ENCODE results near the gene KCNAB1. TPM values are rescaled to one million over a fixed set of nuclear protein-coding genes. Genes with fewer than 3 reads are reported as not detected.
A peak's percentile ranks its signal among the peaks of the same experiment; 100 is the strongest.
"Not testable (repeated sequence)": the region's sequence is repeated elsewhere in the genome, so short reads cannot be mapped to it uniquely, and the experiment has no call there.

KCNAB1 gene
- total RNA-seq, 2 experiments from 2014 or later, result not detected

DNA sequence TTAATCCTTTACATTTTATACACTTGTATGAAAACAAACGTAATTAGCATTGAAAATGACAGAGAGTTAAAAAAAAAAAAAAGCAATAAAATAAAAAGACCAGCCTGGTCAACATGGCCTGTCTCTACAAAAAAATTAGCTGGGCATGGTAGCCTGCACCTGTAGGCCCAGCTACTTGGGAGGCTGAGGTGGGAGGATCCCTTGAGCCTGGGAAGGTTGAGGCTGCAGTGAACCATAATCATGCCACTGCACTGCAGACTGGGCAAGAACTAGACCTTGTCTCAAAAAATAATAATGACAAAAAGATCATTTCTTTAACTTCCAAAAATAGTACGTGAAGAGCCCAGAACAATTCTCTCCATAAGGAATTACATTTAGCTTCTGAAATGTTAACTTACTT, 432.6 kb downstream of the KCNAB1 start:
- no peaks in the 10 kb centered on the region for H3K27me3 Mint-ChIP-seq
- H3K36me3 Mint-ChIP-seq, result peaks cover 39% of the 10 kb centered on the region
- H3K4me3 Mint-ChIP-seq, result peak overlapping the region; percentile 45
- H3K27ac Mint-ChIP-seq, result no peak overlapping the region
- no peak for DNase-seq
- peaks cover 36% of the 10 kb centered on the region for H3K4me1 Mint-ChIP-seq
- H3K9me3 Mint-ChIP-seq, result no peaks in the 10 kb centered on the region

DNA sequence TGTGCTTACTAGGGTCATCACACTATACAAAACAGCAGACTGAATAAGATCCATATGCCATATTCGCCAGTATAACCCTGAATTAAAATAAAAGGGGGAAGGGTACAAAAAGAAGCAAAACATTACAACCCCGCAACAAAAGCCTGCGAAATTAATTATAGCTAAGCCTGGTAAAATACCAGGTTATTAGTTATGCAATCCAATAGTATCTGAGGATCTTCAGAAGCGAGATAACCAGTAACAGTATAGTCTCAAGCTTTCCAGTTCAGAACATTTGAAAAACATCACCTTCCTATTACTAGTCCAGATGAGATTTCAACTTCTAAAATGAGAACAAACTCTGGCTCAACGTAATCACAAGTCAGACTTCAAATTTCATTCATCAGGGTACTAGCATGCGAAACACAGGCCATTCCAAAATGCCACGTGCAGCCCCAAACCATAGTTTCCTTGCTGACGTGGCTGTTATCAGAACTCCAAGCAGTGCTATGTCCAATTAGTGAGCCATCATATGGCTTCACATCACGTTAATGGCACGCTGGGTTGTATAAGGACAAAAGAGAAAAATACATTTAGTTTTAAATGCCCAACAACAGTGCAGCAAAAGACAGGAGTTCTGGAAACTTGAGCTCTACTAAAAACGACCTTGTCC, 433.5 kb downstream of the KCNAB1 start:
- Mint-ChIP-seq H3K4me1 (peaks cover 36% of the 10 kb centered on the region), H3K9me3 (no peaks in the 10 kb centered on the region), H3K27me3 (no peaks in the 10 kb centered on the region), H3K27ac (peak overlapping the region; percentile 94), H3K4me3 (peak overlapping the region; percentile 96), H3K36me3 (peaks cover 34% of the 10 kb centered on the region)
- no peak for DNase-seq

- H3K27ac Mint-ChIP-seq, result peak overlapping the region; percentile 94
- peaks cover 33% of the 10 kb centered on the region for H3K36me3 Mint-ChIP-seq
- peaks cover 36% of the 10 kb centered on the region for H3K4me1 Mint-ChIP-seq
- no peaks in the 10 kb centered on the region for H3K9me3 Mint-ChIP-seq
- peak overlapping the region; percentile 96 for H3K4me3 Mint-ChIP-seq
- DNase-seq, result no peak
- no peaks in the 10 kb centered on the region for H3K27me3 Mint-ChIP-seq
Observed at GRCh38 chr3:156554515-156554841, 434.1 kb downstream of the KCNAB1 start.

DNA sequence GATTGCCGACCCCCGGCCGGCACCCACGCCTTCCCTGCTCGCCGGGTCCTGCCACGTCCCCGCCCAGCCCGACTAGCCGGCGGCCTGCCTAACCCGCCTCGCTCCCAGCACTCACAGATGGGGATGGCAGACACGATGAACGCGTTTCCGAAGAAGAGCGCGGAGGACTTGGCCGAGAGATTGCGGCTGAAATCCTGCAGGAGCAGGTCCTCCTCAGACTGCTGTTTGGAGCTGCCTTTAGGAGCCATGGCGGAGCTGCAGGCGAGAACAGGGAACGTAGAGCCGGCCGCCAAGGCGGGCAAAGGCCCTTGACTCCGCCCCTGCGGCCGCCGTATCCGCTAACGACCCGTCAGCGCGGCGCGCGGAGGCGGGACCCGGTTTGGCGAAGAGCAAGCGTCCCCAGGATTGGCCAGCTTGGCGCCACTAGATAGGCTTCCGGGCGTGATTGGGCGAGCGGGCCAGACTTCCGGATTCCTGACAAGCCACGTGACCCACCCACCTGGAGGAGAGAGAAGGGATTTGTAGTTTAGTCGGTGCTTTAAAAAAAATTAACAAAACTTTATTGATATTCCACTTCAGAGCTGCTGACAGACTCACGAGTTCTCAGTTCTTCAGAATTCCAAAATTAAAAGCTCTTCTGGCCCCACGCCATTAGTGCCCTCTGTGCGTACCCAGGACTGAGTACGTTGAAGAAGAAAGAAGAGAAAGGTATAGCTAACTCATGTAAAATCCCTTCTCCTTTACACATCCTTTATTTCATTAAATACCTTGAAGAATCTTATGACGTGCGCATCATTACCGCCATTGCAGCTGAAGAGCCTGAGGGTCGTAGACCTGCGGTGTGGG, 434.7 kb downstream of the KCNAB1 start, which contains the start of gene SSR3:
Gene SSR3 (minus strand): TSS at position 276 of the 846 bp plus-strand sequence. CDS start 28 bp downstream, at position 248.
- Mint-ChIP-seq H3K4me1 (peaks cover 34% of the 10 kb centered on the region), H3K27me3 (no peaks in the 10 kb centered on the region), H3K9me3 (no peaks in the 10 kb centered on the region), H3K4me3 (peak within 1 kb of the TSS; percentile 96), H3K36me3 (peaks cover 33% of the 10 kb centered on the region), H3K27ac (peak within 1 kb of the TSS; percentile 94)
- peak; percentile 99 for DNase-seq

DNA sequence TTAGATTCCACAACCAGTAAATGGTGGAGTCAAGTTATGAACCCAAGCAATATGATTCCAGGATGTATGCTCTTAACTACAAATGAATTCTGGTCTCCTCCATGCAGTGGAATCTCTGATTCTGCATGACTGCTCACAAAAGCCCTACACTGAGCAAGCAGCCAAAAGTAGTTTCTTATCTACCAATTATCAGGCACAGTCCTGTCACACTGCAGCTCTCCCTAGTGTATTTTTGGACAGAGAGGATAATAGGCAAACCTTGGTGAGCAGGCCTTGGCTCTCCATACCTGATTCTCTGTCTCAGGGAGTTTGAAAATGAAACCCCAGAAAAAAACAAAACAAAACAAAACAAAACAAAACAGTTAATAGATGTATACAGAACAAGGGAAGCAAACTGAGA, 438.0 kb downstream of the KCNAB1 start:
- Mint-ChIP-seq H3K27me3 (peaks cover 1% of the 10 kb centered on the region), H3K27ac (no peak overlapping the region), H3K4me1 (peaks cover 9% of the 10 kb centered on the region), H3K9me3 (no peaks in the 10 kb centered on the region), H3K4me3 (no peak overlapping the region), H3K36me3 (peaks cover 5% of the 10 kb centered on the region)
- DNase-seq, result no peak

DNA sequence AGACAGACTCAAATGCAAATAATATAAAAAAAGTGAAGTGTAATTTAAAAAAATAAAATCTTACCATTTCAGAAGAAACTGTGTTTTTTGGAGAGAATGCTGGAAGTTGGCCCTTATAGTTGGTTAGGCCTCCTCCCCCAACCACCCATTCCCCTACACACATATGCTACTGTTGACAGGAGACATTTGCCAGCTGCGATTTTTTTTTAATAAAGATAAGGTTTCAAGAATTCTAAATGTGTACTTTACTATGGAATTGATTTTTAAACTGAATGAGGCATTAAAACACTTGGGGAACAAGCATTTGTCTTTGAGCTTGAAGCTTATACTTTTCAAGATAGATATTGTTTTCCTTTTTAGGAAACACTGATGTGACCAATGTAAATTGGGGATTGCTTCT, 438.9 kb downstream of the KCNAB1 start:
- DNase-seq, result no peak
- Mint-ChIP-seq H3K27ac (no peak overlapping the region), H3K9me3 (no peaks in the 10 kb centered on the region), H3K36me3 (no peaks in the 10 kb centered on the region), H3K4me3 (no peak overlapping the region), H3K4me1 (peaks cover 6% of the 10 kb centered on the region), H3K27me3 (peaks cover 4% of the 10 kb centered on the region)

GRCh38 chr3:156561533-156561932, 441.2 kb downstream of the KCNAB1 start:
- no peak overlapping the region for H3K27ac Mint-ChIP-seq
- no peaks in the 10 kb centered on the region for H3K36me3 Mint-ChIP-seq
- H3K4me1 Mint-ChIP-seq, result no peaks in the 10 kb centered on the region
- H3K9me3 Mint-ChIP-seq, result no peaks in the 10 kb centered on the region
- DNase-seq, result no peak
- H3K4me3 Mint-ChIP-seq, result no peak overlapping the region
- peaks cover 7% of the 10 kb centered on the region for H3K27me3 Mint-ChIP-seq

DNA sequence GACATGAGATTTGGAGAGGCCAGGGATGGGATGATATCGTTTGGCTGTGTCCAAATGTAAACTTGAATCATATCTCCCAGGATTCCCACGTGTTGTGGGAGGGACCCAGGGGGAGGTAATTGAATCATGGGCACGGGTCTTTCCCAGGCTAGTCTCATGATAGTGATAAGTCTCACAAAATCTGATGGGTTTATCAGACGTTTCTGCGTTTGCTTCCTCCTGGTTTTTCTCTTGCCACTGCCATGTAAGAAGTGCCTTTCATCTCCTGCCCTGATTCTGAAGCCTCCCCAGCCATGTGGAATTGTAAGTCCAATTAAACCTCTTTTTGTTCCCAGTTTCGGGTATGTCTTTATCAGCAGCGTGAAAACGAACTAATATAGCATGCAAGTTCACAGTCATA, 442.1 kb downstream of the KCNAB1 start:
- not testable (repeated sequence) for H3K9me3 Mint-ChIP-seq, H3K27me3 Mint-ChIP-seq, H3K4me1 Mint-ChIP-seq, H3K36me3 Mint-ChIP-seq, H3K4me3 Mint-ChIP-seq, DNase-seq, H3K27ac Mint-ChIP-seq

DNA sequence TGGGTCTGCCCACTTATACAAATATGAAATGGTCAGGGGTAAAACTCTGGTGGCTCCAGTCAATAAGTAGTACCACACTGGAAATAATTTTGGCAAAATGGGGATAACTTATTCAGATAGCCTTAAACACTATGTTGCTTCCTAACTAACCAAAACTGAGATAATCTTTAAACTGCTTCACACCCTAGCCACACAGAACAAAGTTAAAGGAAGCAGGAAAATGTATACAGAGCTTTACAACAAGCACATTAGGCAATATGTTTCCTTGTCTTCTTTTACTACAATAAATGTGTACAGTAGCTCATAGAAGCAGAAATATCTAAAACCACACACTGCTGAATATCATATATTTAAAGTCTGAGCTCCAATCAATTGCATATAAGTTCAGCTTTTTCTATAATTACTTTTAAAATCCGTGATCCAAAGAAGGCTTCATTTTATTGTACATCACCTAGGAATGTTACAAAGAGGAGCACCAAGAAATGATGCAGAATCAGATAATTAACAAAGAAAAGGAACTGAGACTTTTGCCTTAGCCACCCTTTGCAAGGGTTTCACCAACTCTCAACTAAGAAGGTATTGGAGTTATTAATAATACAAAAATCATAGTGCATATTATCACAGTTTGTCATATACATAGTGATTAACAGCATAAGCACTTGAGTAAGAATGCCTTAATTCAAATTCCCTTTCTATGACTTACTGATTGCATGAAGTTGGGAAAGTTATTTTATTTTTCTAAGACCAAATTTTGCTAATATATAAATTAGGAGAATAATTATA, 443.7 kb downstream of the KCNAB1 start:
- no peak for DNase-seq
- Mint-ChIP-seq H3K9me3 (no peaks in the 10 kb centered on the region), H3K27me3 (peaks cover 7% of the 10 kb centered on the region), H3K4me1 (no peaks in the 10 kb centered on the region), H3K36me3 (no peaks in the 10 kb centered on the region), H3K27ac (no peak overlapping the region), H3K4me3 (no peak overlapping the region)

- not testable (repeated sequence) for H3K4me3 Mint-ChIP-seq, H3K36me3 Mint-ChIP-seq, H3K27ac Mint-ChIP-seq, H3K9me3 Mint-ChIP-seq, H3K4me1 Mint-ChIP-seq, DNase-seq
- peaks cover 10% of the 10 kb centered on the region for H3K27me3 Mint-ChIP-seq
Observed at GRCh38 chr3:156569016-156569415, 448.6 kb downstream of the KCNAB1 start.

GRCh38 chr3:156569881-156570280, 449.5 kb downstream of the KCNAB1 start:
- H3K4me3 Mint-ChIP-seq, DNase-seq: not testable (repeated sequence)

DNA sequence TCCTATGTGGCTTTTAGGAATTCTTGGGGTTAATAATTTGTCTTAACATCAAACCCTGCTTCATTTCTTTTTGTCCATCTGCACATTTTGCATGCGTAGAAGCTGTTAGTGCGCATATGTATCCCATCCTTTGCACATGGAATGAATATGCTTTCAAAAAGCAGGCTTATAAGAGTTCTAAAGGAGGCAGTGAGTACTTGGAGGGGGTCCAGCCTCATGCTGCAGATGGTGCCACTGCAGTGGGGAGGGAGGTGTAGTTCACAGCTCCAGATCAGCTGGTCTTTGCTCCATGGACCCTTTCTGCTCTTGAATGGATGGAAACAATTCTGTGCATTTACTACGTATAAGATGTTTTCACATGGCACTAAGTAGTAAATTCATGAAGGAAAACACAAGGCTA, 455.3 kb downstream of the KCNAB1 start:
- Mint-ChIP-seq H3K27me3 (peaks cover 17% of the 10 kb centered on the region), H3K4me1 (peaks cover 2% of the 10 kb centered on the region), H3K27ac (no peak overlapping the region), H3K36me3 (no peaks in the 10 kb centered on the region), H3K4me3 (no peak overlapping the region), H3K9me3 (no peaks in the 10 kb centered on the region)
- DNase-seq, result no peak

More at GRCh38 chr3:156569881-156570280, 449.5 kb downstream of the KCNAB1 start:
- H3K9me3 Mint-ChIP-seq, H3K27ac Mint-ChIP-seq, H3K4me1 Mint-ChIP-seq, H3K36me3 Mint-ChIP-seq: not testable (repeated sequence)
- peaks cover 10% of the 10 kb centered on the region for H3K27me3 Mint-ChIP-seq

- peaks cover 15% of the 10 kb centered on the region for H3K27me3 Mint-ChIP-seq
Observed at GRCh38 chr3:156576051-156576450, 455.7 kb downstream of the KCNAB1 start.

DNA sequence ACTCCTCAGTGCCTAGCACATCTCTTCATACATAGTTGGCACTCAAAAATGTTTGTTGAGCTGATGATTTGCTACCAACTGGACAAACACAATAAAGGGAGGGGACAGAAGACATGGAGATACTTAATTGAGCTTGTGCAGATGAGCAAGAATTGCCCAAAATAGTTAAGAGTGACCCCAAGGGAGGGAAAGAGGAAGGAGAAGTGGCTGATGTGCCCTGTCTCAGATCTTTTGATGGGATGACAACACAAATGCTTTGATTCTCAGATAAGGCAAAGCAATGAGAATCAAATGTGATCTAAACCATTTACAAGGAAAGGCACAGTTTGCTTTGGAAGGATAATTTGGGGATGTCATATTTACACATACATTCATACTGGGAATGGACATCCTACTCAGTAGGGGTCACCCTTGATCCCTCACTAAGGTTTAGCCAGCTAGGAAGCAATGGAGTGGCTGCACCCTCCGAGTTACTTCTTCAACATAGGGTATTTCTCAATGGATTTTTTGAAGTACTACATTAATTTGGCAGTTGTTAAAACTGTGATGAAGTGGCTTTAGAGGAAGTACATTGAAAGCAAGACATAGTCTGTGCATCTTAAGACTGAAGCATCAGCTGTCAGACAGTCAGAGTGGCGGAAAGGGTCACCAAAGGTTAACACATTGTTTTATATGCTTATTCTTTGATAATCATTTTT, 456.4 kb downstream of the KCNAB1 start:
- Mint-ChIP-seq H3K27me3 (peaks cover 14% of the 10 kb centered on the region), H3K9me3 (no peaks in the 10 kb centered on the region), H3K4me1 (peaks cover 2% of the 10 kb centered on the region)

More at GRCh38 chr3:156576051-156576450, 455.7 kb downstream of the KCNAB1 start:
- H3K4me3 Mint-ChIP-seq, result no peak overlapping the region
- H3K27ac Mint-ChIP-seq, result no peak overlapping the region
- H3K4me1 Mint-ChIP-seq, result peaks cover 2% of the 10 kb centered on the region
- no peaks in the 10 kb centered on the region for H3K9me3 Mint-ChIP-seq
- H3K36me3 Mint-ChIP-seq, result no peaks in the 10 kb centered on the region
- no peak for DNase-seq

GRCh38 chr3:156577736-156578135, 457.4 kb downstream of the KCNAB1 start:
- no peak for DNase-seq
- peaks cover 3% of the 10 kb centered on the region for H3K4me1 Mint-ChIP-seq
- no peaks in the 10 kb centered on the region for H3K9me3 Mint-ChIP-seq
- no peak overlapping the region for H3K4me3 Mint-ChIP-seq
- H3K36me3 Mint-ChIP-seq, result no peaks in the 10 kb centered on the region
- H3K27me3 Mint-ChIP-seq, result peaks cover 13% of the 10 kb centered on the region
- H3K27ac Mint-ChIP-seq, result no peak overlapping the region

More for the DNA sequence above, 456.4 kb downstream of the KCNAB1 start:
- Mint-ChIP-seq H3K36me3 (no peaks in the 10 kb centered on the region), H3K4me3 (no peak overlapping the region), H3K27ac (no peak overlapping the region)
- DNase-seq, result no peak
